DOHH2 (cell line): Measurements from ENCODE around the gene DENND6B.

ENCODE experiments used
- EZH2phosphoT487 ChIP-seq: fragments of 200-600 bp; sonication (generic); IDR thresholded peaks from 2 replicates; pipeline ENCODE4 v1.6.1; 2017; ENCODE audit warnings: borderline replicate concordance, mild to moderate bottlenecking, antibody characterized with exemption, low read length, moderate library complexity, mixed read lengths
- TF ChIP-seq, protein P1 (sequence below): fragments of 200-600 bp; sonication (generic); IDR thresholded peaks from one replicate; pipeline ENCODE4 v1.5.1; 2014; ENCODE audit warnings: antibody characterized with exemption, mild to moderate bottlenecking, low read depth, low read length; ENCODE audit not compliant: poor library complexity, severe bottlenecking

DNA sequence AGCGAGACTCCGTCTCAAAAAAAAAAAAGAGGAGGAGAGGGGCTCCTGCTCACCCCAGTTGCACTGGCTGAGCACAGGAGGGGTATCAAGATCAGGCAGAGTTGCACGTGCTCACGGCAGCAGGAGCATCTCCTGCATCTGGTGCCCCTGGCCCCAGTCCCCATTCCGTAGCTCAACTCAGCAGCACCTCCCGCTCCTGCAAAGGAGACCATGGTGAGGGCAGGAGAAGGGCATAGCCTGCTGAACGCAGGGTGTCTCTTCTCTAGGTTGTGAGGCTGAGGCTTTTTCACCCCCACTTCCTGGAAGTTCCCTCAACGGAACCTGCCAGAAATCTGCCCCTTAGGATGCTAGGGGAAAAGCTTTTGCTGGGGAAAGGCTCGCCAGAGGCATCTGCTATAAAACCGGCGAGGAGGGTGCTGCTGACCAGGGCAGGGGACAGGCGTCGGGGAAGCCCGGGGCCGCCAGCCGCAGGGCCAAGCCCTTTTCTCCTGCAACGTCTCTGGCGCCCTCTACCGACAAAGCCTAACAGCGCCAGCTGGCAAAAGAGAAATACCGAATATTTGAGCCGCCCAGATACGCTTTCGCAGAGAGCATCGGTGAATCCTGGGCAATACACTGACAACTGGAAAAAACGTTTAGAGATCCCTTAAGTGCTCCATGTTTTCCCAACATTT is 15.3 kb upstream of the DENND6B start:
- TF ChIP-seq, protein P1, sequence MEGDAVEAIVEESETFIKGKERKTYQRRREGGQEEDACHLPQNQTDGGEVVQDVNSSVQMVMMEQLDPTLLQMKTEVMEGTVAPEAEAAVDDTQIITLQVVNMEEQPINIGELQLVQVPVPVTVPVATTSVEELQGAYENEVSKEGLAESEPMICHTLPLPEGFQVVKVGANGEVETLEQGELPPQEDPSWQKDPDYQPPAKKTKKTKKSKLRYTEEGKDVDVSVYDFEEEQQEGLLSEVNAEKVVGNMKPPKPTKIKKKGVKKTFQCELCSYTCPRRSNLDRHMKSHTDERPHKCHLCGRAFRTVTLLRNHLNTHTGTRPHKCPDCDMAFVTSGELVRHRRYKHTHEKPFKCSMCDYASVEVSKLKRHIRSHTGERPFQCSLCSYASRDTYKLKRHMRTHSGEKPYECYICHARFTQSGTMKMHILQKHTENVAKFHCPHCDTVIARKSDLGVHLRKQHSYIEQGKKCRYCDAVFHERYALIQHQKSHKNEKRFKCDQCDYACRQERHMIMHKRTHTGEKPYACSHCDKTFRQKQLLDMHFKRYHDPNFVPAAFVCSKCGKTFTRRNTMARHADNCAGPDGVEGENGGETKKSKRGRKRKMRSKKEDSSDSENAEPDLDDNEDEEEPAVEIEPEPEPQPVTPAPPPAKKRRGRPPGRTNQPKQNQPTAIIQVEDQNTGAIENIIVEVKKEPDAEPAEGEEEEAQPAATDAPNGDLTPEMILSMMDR = peak; percentile 97
- TF ChIP-seq EZH2phosphoT487 = no peak
